Stimulated activated CD8-positive, alpha-beta memory T cell treated with anti-CD3 and anti-CD28 coated beads, Interleukin-4, amount 100 ng/mL, for 48 hours (primary cell): Measurements from ENCODE around the gene CCDC57.

Experiments
- DNase-seq: peaks from one replicate; pipeline ENCODE4 v3.0.0-alpha.2; 2020

Gene CCDC57

DNA sequence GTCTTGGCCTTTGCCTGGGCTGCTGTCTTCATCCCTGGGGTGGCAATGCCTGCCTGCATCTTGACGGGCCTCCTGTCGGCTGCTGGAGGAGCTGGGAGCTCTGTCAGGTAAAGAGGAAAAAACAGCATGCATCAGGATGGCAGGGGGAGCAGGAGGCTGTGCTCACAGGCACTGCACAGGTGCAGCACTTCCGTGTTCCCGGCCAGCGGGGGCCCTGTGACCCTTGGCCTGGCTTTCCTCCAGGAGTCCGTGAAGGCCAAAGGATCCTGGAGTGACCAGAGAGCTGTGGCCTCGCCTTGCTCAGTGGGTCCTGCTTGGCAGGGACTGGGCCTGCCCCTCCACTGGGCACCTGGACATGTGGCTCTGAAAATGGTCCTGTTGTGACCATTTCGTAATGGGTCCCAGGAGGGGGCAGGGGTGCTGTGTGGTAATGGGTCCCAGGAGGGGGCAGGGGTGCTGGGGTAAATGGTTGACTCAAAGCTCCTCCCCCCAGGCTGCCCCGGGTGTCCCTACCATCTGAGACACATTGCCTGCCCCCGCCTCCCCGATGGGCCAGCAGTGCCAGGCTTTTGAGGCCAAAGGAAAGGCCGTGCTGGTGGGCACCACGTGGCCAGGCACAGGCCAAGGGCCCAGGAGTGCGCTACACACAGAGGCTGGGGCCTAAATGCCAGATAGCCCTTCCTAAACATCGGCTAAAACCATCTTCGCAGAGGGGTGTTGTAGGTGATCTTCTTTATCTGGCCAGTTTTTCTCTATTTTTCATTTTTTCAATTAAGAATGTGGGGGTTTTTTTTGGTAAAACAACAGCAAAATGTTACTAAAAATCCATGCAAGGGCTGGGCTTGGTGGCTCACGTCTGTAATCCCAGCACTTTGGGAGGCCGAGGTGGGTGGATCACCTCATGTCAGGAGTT is 110.6 kb downstream of the CCDC57 start:
- DNase-seq, result no peak

DNA sequence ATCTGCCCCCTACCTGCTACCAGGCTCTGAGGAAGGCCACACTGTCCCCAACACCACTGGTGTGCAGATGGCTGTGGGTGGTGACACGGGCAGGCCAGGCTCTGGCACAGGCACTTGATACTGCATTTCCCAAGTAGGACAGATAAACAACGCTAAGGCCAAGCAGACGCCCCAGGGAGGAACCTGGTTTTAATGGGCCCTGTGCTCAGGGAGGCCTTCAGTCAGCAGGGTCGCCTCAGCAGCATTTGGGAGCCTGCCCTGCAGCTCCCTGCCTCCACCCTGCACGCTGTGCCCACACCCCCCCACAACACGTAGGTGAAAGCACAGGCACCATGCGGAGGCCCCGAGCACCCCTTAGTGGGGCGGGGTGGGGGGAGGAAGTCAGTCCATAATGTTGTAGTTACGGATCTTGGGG is 111.3 kb downstream of the CCDC57 start:
- DNase-seq, result no peak

DNA sequence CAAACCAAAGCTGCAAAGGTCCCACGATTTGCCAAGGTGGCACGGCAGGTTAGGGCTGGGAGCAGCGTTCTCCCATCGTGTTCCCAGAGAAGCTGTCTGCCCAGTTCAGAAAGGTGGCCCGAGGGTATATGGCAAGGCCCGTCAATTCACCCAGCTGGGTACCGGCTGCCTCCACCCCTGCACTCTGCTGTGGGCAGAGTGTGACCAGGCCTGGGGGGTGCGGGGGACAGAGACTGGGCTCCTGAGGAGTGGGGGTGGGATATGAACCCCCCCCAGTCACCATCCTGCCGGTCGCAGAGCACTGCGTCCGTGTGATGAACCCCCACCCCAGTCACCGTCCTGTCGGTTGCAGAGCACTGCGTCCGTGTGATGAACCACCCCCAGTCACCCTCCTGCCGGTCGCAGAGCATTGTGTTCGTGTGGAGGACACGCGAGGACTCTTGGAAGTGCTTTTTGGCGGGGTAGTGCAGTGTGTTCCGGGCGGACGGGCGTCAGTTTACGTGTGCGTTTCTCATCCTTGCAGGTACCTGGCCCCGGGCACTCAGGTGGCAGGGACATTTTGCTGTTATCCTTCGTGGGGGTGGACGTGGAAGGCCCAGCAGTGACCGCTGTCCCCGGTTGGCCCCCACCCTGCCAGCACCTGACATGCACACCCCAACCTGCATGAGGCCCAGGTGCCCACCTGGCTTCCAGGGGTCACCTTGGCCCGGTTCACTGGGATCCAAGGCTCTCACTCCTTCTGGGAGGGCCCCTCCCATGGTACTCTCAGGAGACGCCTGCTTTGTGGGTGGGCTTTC is 111.9 kb downstream of the CCDC57 start:
- no peak for DNase-seq

DNA sequence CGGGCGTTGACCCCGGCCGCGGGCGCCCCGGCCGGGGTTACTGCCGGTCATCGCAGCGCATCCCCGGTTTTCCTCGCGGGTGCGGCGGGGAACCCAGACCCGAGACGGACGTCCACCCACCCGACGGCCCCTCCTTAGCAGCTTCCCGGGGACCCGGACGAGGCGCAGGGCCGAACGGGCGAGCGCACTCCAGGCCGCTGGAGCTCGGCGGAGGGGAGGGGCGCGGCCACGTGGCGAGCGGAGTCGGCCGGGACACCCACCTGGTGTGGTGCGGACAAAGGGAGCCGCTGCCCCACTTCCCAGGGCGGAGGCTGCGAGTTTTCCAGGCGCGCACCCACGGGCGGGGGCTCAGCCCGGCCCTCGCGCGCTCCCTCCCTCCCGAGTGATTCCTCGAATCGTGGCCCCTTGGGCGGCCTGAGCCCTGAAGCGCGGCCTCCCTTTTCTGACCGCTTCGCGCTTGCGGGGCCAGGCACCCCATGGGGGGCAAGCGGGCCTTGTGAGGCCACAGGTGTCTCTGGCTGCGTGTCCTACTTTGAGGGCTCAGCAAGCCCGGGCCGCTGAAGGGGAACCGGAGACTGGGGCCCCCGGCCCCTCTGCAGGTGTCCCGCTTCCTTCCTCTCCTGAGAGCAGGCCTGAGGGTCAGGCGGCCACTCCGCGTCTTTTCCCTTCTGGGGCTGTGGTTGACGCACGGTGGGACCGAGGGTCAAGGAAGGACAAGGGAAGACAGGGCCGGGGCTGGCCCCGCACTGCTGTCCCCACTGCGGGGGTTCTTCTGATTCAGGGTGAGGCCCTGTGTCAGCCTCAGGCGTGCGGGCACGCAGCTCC is 113.5 kb downstream of the CCDC57 start:
- DNase-seq, result no peak

DNA sequence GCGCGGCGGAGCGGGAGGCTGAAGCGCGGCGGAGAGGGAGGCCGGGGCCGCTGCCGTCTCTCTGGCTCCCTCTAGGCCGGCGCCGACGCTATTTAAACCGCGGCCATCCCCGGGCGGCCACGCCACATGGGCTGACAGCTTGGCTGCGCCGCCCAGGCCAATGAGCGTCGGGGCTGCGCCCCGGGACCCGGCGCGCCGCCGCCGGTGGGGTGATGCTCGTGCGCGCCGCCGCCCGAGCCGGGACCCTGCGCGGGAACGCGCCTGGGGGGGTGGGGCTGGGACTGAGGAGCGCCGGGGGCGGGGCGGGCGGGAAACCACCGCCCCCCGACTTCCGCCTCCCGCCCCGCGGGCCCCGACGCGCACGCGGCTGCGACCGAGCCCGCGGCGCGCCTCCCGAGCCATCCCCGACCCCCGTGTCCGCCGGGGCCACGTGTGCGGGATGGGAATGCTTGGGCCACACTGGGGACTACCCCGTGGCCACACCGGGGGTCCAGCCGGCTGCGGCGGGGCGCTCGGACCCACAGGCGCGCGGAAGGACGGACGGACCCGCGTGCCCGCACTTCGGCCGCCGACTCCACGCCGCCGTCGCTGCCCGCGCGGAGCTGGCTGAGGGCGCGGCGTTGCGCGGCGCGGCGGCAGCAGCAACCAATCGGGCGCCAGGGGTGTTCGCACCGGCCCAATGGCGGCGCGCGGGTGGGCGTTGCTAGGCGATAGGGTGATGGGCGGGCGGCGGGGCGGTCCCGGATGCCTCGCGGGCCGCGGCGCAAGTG is 114.3 kb downstream of the CCDC57 start, which contains the start of gene FASN:
Gene FASN (minus strand): TSS at position 68 of the 770 bp plus-strand sequence. CDS start 1,791 bp downstream, outside the sequence.
- peak; percentile 95 for DNase-seq

DNA sequence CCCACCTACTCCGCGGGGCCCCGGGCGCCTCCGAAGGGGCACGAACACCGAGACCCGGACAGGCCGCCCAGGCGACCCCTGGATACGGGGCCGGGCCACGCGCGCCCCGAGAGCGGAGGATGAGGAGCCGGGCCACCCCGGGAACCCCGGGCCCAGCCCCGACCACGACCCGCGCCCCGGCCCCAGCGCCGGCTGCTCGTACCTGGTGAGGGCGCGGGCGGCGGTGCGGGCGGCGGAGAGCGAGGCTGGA is 114.8 kb downstream of the CCDC57 start:
- DNase-seq, result no peak

DNA sequence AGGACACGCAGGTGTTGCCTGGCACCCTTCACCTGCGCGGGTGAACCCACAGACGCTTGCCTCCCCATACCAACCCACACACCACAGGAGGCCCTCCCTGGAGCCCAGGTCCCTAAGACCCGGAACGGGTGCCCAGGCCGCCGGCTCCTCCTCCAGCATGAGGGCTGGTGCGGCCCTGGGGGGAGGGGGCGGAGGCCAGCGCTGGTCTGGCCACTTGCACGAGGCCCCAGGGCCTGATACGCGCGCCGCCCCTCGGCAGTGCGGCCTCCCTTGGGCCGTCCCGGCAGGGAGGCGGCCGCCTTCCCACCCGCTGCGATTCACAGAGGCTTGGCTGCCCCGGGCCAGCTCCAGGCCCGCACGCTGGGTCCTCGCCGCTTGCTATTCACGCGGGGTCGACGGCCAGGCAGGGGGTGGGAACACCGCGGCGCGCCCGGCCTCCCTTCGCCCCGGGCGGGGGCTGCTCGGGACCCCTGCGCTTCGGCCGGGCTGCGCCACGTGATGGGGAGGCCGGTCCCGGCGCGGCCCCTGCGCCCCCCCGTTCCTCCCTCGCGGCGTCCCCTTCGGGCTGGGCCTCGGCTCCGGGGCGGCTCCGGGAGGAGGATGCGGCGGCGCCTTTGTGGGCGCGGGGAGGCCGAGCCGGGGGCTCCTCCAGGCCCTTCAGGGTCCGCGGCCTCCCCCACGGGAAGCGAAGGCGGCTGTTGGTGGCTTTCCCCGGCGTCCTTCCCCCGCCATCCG is 115.3 kb downstream of the CCDC57 start:
- DNase-seq, result no peak

DNA sequence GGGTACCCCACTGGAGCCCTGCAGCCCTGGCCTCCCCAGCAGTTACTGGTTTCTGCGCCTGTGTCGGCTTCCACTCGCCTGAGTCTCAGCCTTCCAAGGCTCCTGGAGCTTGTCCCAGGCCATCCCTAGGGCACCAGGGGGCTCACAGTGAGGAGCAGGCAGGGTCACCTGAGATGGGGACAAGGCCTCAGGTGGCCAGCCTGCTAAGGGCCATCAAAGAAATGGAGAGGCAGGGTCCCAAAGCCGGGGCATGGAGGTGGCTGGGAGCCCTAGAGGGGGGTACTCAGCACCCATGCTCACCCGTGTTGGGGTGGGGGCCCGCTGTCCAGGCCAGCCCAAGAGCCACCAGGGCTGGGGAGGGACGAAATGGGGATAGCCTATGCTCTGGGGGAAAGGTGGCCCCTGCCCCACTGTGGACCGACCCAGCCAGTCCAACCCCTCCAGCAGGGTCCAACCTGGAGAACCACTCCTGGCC is 115.9 kb downstream of the CCDC57 start:
- DNase-seq, result no peak

DNA sequence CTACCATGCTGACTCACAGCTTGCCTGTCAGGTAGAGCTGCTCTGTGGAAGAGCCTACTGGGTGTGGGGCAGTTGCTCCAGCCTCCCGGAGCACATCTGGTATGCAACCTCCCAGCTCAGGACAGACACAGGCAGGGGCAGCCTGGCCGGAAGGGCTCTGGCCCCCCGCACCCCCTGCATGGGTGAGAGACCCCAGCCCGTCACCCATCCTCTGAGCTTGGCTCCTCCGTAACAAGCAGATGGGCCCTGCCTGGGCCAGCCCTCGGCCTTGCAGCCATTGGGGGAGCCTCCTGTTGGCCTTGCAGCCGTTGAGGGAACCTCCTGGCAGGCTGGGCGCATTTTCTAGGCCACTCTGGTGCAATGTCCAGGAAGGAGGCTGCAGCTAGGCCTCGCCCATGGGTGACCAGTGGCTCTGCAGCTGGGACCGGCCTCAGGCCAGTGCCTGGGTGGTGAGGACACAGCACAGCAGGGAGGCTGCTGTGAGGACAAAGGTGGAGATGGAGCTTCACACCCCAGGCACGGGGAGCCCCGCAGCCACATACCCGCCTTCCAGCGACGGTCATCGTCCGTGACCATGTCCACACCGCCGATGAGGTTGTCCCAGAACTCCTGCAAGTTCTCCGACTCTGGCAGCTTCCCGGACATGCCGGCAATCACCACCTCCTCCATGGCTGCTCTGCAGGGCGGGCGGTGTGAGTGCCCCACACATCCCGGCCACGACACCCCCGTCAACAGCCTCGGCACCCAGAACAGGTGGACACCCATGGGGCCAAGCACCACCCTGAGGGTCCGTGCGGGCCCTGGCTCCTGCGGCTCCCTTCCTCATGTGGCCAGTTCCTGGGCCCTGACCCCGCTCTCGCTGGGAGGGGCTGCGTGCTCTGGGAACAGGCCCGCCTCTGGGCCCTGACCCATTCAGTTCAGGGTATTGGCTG is 116.6 kb downstream of the CCDC57 start:
- no peak for DNase-seq

DNA sequence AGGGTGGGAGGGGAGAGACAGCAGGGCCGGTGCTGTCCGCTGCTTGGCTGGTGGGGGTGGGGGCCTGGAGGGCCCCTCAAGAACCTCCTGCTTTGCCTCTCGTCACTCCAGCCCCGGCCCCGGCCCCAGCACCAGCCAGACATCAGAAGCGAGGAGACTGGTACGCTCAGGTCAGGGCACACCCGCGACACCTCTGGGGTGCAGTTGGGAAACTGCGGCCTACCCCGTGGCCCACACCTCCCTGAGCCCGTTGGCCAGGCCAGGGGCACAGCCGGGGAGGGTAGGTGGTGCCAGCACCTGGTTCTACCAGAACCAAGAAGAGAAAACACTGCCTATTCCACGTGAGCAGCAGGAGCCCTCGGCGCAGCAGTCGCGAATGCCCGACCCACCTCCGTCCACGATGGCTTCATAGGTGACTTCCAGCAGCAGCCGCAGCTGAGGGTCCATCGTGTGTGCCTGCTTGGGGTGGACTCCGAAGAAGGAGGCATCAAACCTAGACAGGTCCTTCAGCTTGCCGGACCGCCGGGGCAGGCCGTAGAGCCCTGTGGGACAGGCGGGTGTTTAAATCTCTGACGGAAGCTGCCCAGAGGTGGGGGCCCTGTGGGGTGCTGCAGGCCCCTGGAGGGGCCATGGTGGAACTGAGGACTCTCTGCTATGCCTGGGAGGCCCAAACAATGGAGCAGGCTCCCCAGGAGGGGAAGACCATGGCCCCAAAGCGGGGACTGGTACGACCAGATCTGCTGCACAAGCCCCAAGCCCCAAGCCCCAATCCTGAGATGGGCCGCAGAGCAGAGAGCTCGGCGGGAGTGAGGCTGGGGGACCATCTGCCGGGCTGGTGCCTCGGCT is 117.5 kb downstream of the CCDC57 start:
- no peak for DNase-seq

DNA sequence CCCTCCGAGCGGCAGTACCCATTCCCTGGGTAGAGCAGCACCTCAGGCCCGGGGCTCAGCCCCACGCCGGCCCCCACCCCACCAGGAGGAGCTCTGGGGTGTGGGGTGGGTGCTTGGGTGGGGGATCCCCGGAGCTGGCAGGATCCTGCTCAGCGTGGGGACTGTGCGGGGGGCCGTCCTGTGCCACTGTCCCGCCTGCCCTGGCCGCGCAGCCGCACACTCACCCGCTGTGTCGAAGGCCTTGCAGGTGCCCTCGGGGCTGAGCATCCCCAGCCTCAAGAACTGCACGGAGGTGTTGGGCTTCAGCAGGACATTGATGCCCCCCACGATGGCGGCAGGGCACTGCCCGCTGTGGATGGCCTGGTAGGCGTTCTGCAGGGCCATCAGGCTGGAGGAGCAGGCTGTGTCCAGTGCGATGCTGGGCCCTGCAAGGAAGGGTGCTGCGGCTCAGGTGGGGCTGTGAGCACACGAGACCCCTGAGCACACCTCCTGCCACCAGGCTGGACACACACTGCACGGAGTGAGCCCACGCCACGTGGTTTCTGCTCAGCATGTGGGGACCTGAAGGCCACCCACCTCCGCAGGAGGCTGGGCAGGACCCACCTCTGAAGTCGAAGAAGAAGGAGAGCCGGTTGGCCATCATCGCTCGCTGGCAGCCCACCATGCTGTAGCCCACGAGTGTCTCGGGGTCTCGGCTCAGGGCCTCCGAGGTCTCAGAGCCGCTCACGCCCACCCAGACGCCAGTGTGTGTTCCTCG is 119.5 kb downstream of the CCDC57 start:
- no peak for DNase-seq

DNA sequence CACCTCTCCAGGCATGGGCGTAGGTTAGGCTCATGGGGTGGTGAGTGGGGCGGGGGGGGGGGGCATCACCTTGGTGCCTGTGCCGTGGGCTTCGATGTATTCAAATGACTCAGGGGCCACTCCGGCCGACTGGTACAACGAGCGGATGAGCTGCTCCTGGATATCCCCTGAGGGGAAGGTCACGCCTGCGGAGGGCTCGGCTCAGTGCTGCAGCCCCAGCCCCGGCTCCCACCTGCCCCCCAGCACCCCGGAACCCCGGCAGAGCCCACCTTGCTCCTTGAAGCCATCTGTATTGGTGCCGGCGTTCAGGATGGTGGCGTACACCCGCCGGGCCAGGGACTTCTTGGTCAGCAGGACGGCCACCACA is 120.0 kb downstream of the CCDC57 start:
- no peak for DNase-seq

DNA sequence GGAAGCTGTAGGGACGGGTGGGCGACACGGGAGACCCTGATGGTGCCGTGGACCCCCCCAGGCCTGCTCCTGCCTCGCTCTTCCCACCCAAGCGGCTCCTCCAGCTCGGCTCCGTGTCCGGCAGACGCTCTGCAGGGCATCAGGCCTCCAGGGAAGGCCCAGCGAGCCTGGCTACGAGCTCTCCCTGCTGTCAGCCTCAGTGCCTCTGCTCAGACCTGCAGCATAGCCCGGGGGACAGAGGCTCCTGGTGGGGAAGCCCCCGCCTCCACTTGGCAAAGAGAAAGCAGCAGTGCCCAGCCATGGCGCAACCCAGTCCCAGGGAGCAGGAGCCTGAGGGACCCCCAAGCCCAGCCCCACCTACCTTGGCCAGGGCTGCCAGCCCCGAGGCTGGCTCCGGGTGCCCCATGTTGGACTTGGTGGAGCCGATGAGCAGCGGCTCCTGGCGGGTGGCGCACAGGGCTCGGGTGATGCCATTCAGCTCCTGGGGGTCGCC is 120.5 kb downstream of the CCDC57 start:
- no peak for DNase-seq

DNA sequence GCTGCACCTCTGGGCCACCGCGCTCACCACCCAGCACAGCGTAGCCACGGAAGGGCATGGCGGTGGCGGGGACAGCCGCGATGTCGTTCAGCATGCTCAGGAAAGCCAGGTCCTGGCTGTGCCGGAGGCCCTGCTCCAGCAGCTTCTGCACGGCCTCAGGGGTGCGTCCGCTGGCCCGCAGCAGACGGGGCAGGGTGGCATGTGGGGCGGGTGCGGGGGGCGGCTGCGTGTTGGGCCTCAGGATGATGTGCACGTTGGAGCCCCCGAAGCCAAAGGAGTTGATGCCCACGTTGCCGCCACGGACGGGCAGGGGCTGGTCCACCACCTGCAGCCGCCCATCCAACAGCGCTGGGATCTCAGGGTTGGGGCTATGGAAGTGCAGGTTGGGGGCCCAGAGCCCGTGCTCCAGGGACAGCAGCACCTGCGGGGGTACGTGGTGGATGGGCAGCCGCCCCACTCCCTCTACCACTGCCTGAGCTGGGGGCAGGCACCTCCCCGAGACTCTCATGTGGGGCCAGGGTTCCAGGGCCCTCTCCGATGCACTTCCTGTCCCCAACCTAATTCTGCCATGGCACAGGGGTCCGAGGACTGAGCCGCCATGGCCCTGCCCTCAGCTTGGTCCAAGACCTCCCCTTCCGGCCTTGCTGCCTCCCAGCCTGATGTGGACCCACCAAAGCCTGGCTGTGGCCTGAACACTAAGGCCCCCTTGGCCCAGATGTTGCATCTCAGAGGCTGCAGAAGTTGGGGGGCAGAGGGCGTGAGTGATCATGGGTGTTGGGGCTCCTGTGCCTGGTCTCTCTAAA is 121.2 kb downstream of the CCDC57 start:
- no peak for DNase-seq

DNA sequence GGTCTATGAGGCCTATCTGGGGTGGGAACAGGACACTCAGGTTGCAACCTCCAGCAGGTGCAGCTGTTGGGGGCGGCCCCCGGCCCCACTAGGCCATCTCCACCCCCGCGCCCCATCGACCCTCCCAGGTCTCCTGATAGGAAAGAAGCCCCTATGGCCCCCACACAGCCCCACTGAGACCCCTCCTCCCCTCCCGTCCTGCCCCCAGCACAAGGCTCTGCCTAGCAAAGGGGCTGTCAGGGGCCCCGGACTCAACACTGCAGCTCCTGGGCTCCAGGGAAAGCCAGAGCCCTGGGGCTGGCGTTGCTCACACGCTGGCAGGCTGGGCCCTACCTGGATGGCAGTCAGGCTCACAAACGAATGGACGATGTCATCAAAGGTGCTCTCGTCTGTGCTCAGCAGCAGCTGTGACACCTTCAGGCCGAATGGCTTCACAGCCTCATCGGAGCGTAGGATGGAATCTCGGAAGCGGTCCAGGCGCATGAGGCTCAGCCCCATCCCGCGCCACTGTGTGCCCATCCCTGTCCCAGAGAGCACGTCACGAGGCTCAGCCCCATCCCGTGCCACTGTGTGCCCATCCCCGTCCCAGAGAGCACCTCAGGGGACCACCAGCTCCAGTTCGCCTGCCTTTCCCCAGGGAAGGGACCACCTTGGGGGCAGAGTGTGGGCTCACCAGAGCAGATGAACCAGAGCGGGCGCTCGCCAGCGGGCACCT is 121.9 kb downstream of the CCDC57 start:
- DNase-seq, result no peak

DNA sequence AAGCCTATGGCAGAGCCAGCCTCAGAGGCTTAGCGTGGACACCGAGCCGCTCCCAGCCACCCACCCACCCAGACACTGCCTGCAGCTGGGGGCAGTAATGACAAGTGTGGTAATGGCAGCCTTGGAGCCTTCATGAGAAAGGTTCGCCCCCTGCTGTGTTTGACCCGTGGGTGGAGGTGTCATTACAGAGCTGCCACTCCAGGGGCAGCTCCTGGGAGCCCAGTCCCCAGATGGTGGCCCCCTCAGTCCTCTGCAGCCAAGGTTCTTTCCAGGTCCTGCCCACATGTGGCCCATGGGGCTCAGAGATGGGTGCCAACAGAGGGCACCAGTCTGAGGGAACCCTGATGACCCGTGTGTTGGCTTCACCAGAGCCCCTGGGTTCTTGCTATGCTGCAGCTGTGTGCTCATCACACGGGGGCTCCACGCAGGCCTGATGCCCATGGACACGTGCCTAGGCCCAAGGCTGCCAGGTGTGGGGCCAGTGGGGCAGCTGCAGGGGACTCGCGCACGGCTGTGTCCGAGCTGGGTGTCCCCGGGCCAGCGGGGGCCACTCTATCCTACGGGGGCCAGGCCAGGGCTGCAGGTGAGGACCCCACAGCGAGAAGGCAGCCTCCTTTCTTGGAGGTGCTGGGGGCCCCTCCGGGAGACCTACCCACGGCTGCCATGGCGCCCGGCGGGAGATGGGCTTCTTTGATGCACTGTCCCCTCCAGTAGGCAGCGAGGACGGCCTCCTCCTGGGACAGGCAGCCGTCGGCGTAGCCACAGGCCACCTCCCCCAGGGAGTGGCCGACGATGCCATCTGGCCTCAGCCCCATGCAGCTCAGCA is 122.7 kb downstream of the CCDC57 start:
- no peak for DNase-seq
